Memory B cell (primary cell): Measurements from ENCODE around the gene DTD2.

Experiments used
- ATAC-seq: fragments of 150-1000 bp; cut with Tn5 transposase; 2 replicates; pipeline ENCODE4 v1.10.0; 2021; ENCODE audit warnings: low read depth, mild to moderate bottlenecking, moderate library complexity
- DNase-seq, 2 donors: peaks; one replicate each; pipeline ENCODE4 v3.0.0; 2022; ENCODE audit warnings: low spot score in 2 of 2
- H3K27ac Mint-ChIP-seq: one replicate; pipeline ENCODE4 v1.8.0; 2022; ENCODE audit warnings: mild to moderate bottlenecking, moderate library complexity, mixed read lengths
- H3K27me3 Mint-ChIP-seq: one replicate; pipeline ENCODE4 v1.8.0; 2022; ENCODE audit warnings: mixed read lengths
- H3K36me3 Mint-ChIP-seq: one replicate; pipeline ENCODE4 v1.8.0; 2022; ENCODE audit warnings: mild to moderate bottlenecking, mixed read lengths
- H3K4me1 Mint-ChIP-seq: one replicate; pipeline ENCODE4 v1.8.0; 2022; ENCODE audit warnings: mixed read lengths
- H3K4me3 Mint-ChIP-seq: one replicate; pipeline ENCODE4 v1.8.0; 2022; ENCODE audit warnings: mild to moderate bottlenecking, moderate library complexity, mixed read lengths
- H3K9me3 Mint-ChIP-seq: one replicate; pipeline ENCODE4 v1.8.0; 2022; ENCODE audit warnings: mixed read lengths

DTD2 gene

DNA sequence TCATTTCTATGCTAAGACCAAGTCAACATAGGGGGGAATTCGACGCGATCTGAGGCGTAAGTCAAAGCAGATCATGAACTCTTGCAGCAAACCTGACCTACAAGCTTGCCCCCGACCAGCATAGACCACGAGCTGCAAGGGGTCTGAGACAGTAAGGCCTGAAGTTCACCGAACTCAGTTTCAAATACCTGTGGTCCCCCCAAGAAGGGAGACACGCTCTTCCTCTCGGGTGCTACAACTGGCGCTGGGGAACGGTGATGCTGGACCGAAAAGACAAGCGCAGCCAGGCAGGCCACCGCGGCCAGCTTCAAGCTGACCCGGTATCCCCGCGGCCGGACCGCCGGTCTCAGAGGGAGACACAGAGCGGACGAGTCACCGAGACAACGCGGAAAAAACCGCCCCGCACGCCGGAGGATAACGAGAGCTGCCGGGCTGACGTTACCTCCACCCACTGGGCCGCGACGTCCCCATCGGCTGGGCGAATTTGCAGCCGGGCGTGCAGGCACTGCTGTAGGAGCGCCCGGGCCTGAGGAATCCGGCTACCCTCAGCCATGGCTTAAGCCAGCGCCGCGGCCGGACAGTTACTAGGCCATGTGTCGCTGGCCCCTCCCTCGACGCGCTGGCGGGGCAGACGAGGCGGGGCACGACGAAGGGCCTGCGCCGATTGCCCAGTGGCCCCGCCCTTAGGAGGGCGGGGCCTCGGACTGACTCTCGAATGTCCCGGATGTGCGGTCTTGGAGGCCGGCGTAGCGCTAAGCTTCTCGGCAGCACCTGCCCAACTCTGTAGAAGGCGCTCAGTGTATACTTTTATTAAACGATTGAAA lies at the start of gene DTD2:
Gene DTD2 (minus strand): TSS at position 666 of the 824 bp plus-strand sequence. CDS start 113 bp downstream, at position 553.
- DNase-seq, result peak; percentile 83 to 88
- H3K9me3 Mint-ChIP-seq, result no peaks in the 10 kb centered on the region
- H3K4me3 Mint-ChIP-seq, result peak within 1 kb of the TSS; percentile 96
- no peaks in the 10 kb centered on the region for H3K27me3 Mint-ChIP-seq
- H3K27ac Mint-ChIP-seq, result peak within 1 kb of the TSS; percentile 89
- H3K36me3 Mint-ChIP-seq, result no peaks in the 10 kb centered on the region
- H3K4me1 Mint-ChIP-seq, result peaks cover 17% of the 10 kb centered on the region
- peak; percentile 97 for ATAC-seq

DNA sequence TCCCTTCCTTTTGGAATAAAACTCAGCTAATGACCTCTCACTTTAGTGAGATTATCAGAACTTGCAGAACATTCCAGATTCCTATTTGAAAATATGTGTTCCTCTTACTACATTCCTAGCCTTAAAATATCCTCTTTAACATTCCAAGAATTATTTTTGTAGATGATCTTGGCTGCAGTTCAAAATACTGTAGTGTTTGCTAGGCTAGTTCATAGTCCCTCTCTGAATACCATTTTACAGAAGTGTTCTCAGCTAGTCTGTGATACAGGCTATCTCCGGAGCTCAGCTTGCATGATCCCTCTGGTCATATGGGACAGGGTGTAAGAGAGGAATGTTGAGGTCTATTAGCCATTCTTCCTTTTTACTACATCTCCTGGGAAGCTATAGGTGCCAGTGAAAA lies 48.1 kb upstream of the DTD2 start:
- H3K27me3 Mint-ChIP-seq, result no peaks in the 10 kb centered on the region
- no peaks in the 10 kb centered on the region for H3K4me1 Mint-ChIP-seq
- no peak overlapping the region for H3K4me3 Mint-ChIP-seq
- H3K27ac Mint-ChIP-seq, result no peak overlapping the region
- H3K9me3 Mint-ChIP-seq, result no peaks in the 10 kb centered on the region
- ATAC-seq (no peak), DNase-seq (no peak)
- H3K36me3 Mint-ChIP-seq, result no peaks in the 10 kb centered on the region

DNA sequence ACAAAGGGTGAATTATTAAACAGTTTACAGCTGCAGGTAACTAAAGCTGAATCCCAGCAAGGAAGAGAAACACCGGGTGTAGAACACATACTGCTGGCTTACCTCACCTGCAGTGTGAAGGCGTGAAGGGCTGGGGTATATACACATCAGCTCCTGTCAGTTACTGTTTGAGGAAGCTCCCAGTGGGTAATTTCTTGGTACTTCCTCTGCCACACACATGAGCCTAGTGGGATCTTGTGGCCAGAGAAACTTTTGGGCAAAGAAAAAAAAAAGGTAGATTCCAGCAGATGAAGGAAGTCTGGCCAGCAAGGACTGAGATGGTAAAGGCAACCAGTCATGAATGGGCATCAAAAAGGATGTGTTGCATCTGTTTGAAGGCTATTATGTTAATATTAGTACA lies 44.6 kb upstream of the DTD2 start:
- ATAC-seq (no peak), DNase-seq (no peak)
- H3K4me3 Mint-ChIP-seq, result no peak overlapping the region
- H3K36me3 Mint-ChIP-seq, result no peaks in the 10 kb centered on the region
- no peaks in the 10 kb centered on the region for H3K4me1 Mint-ChIP-seq
- no peak overlapping the region for H3K27ac Mint-ChIP-seq
- H3K9me3 Mint-ChIP-seq, result no peaks in the 10 kb centered on the region
- H3K27me3 Mint-ChIP-seq, result no peaks in the 10 kb centered on the region

DNA sequence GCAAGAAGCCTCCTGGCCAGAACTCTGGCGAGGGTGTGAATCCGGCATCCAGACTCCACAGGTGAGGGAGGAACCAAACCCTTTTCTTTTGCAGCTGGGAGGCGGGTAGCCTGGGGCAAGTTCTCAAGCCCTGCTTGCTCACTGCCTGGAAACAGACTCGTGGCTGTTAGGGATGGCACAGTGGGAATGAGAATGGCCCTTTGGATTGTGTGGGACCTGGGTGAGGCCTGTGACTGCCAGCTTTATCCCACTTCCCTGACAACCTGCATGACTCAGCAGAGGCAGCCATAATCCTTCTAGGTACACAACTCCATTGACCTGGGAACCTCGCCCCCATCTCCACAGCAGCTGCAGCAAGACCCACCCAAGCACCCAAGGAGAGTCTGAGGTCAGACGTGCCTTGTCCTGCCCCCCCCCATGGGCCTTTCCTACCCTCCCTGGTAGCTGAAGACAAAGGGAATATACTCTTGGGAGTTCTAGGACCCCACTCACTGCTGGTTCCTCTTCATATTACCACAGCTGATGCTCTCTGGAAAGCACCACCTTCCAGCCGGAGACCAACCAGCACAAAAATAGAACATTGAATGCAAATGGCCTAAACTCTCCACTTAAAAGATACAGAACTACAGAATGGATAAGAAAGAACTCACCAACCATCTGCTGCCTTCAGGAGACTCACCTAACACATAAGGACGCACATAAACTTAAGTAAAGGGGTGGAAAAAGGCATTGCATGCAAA lies 35.6 kb upstream of the DTD2 start:
- H3K4me3 Mint-ChIP-seq, result peak overlapping the region; percentile 62

DNA sequence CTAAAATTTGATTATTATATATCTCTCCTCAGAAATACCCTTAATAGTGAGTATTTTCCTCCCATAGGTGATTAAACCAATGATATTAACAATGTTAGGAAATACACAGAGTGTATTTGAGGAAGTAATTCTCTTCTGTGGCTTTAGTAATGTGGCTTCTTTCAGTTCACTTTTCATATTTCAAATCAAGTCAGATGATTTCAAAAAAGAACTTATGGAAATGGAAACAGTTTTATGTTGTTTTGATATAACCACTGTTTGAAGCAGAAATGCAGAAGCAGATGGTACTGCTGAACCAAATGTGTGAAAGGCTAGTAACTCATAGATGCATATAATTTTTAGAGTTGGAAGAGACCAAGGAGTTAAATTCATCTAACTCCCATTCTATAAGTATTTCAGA lies 32.4 kb upstream of the DTD2 start:
- Mint-ChIP-seq H3K36me3 (no peaks in the 10 kb centered on the region), H3K27ac (peak overlapping the region; percentile 29), H3K4me1 (peaks cover 44% of the 10 kb centered on the region), H3K9me3 (peaks cover 3% of the 10 kb centered on the region), H3K27me3 (no peaks in the 10 kb centered on the region), H3K4me3 (peak overlapping the region; percentile 12)
- ATAC-seq, result peak; percentile 84
- DNase-seq, result peak in 1 of 2 donors; percentile 14

More for the DNA sequence above, 35.6 kb upstream of the DTD2 start:
- peaks cover 2% of the 10 kb centered on the region for H3K27me3 Mint-ChIP-seq
- peak; percentile 23 for ATAC-seq
- peaks cover 5% of the 10 kb centered on the region for H3K9me3 Mint-ChIP-seq
- peaks cover 39% of the 10 kb centered on the region for H3K4me1 Mint-ChIP-seq
- no peak for DNase-seq
- peaks cover 5% of the 10 kb centered on the region for H3K36me3 Mint-ChIP-seq
- no peak overlapping the region for H3K27ac Mint-ChIP-seq

DNA sequence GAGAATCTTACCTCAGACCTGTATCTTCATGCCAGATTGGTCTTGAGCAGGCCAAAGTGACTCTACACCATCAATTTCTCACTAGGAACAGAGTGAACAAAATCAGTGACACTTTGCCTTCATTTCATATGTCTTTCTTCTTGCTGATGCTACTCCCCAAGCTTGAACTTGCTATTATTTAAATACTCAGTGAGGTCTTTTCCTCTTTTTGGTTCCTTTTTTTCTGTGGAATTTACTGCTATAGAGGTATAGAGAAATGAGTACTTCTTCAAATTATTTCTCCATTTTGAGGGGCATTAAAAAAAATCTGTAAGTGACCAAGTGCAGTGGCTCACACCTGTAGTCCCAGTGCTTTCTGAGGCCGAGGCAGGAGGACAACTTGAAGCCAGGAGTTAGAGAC lies 30.6 kb upstream of the DTD2 start, which contains the start of gene GPR33:
Gene GPR33 (minus strand): TSS at position 154 of the 400 bp plus-strand sequence. CDS start 4,074 bp downstream, outside the sequence.
- Mint-ChIP-seq H3K9me3 (peaks cover 3% of the 10 kb centered on the region), H3K4me1 (peaks cover 36% of the 10 kb centered on the region), H3K27ac (peak within 1 kb of the TSS; percentile 28), H3K27me3 (no peaks in the 10 kb centered on the region), H3K36me3 (no peaks in the 10 kb centered on the region), H3K4me3 (no peak within 1 kb of the TSS)
- ATAC-seq (peak; percentile 34), DNase-seq (no peak)

DNA sequence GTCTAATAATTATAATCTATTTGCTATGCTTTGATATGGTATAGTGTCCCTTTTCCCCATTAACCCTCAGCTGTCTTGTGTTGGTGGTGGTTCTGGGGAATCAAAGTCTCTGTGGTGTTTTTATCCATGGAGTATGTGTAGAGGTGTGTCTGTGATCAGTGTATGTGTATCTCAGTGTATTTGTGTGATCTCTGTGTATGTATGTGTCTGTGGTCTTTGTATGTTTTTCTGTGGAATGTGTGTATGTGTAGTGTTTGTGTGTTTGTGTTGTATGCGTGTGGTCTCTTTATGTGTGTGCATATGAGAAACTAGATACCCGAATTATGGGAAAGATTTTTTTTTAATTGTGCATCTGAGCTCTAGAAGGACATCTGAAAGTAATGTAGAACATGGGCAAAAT lies 29.5 kb upstream of the DTD2 start:
- Mint-ChIP-seq H3K4me3 (no peak overlapping the region), H3K9me3 (peaks cover 3% of the 10 kb centered on the region), H3K36me3 (no peaks in the 10 kb centered on the region), H3K27ac (no peak overlapping the region), H3K4me1 (peaks cover 31% of the 10 kb centered on the region), H3K27me3 (no peaks in the 10 kb centered on the region)
- DNase-seq, result no peak
- no peak for ATAC-seq

DNA sequence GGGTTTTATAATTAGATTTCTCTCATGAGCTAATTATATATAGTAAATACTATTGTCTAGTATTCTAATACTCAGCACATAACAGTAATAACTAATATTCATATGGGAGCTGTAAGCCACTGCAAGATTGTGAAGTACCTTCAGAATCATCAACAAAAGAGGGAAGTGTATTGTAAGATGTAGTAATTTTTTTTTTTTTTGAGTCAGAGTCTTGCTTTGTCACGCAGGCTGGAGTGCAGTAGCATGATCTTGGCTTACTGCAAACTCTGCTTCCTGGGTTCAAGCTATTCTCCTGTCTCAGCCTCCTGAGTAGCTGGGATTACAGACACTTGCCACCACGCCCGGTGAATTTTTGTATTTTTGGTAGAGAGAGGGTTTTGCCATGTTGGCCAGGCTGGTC lies 27.4 kb upstream of the DTD2 start:
- Mint-ChIP-seq H3K9me3 (peaks cover 3% of the 10 kb centered on the region), H3K4me1 (peaks cover 18% of the 10 kb centered on the region), H3K36me3 (no peaks in the 10 kb centered on the region), H3K27ac (no peak overlapping the region), H3K27me3 (no peaks in the 10 kb centered on the region), H3K4me3 (no peak overlapping the region)
- no peak for ATAC-seq
- DNase-seq, result no peak

DNA sequence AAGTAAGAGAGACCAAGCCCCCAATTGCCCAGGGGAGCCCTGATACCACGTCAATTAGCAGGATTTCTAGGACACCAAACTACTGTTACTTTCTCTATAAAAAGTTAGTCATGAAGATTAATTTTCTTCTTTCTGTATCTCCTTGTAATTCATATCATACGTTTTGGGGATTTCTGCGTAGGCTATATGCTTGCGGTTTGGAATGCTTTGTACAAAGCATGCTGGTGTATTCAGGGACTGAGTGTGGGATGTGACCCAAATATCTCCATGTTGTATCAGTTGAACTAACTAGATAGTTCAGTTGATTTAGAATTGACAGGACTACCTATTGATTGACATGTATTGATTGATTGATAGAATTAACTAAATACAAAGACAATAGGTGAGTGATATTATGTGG lies 22.9 kb upstream of the DTD2 start:
- H3K27ac Mint-ChIP-seq, result no peak overlapping the region

DNA sequence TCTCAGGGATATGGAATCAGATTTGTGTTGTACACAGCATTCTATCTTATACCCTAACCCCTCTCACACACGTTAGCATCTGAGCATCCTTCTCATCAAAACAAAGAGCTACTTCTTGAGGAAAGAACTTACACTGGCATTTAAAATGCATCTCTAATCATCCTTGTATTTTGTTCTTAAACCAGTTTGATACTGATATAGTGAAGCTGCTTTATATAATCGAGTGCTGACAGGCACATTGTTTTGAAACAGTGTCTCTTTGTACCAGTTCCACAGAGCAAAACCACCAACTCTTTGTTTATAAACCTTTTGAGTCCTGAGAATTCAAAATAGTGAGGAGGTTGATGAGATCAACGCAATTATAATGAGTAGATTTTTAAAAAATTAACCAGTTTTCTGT lies 21.7 kb upstream of the DTD2 start:
- H3K4me1 Mint-ChIP-seq, result peaks cover 7% of the 10 kb centered on the region
- DNase-seq (no peak), ATAC-seq (no peak)
- peaks cover 1% of the 10 kb centered on the region for H3K27me3 Mint-ChIP-seq
- peaks cover 1% of the 10 kb centered on the region for H3K9me3 Mint-ChIP-seq
- peaks cover under 1% of the 10 kb centered on the region for H3K36me3 Mint-ChIP-seq
- H3K4me3 Mint-ChIP-seq, result no peak overlapping the region
- H3K27ac Mint-ChIP-seq, result no peak overlapping the region

More for the DNA sequence above, 22.9 kb upstream of the DTD2 start:
- no peaks in the 10 kb centered on the region for H3K36me3 Mint-ChIP-seq
- no peak overlapping the region for H3K4me3 Mint-ChIP-seq
- DNase-seq, result no peak
- ATAC-seq, result no peak
- no peaks in the 10 kb centered on the region for H3K27me3 Mint-ChIP-seq
- H3K4me1 Mint-ChIP-seq, result peaks cover 7% of the 10 kb centered on the region
- H3K9me3 Mint-ChIP-seq, result no peaks in the 10 kb centered on the region

DNA sequence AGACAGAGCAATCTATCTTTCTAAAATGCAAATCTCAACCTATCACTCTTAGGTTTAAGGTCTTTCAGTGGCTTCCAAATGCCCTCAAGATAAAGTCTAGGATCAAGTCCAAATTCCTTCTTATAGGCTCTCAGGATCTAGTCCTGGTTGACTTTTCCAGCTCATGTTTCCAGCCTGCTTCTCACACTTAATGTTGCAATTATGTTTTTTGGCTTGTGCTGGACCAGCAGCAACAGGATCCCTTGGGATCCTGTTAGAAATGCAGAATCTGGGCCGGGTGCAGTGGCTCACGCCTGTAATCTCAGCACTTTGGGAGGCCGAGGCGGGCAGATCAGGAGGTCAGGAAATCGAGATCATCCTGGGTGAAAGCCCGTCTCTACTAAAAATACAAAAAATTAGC lies 19.9 kb upstream of the DTD2 start:
- ATAC-seq, result no peak
- no peak overlapping the region for H3K4me3 Mint-ChIP-seq
- H3K36me3 Mint-ChIP-seq, result peaks cover 2% of the 10 kb centered on the region
- no peak overlapping the region for H3K27ac Mint-ChIP-seq
- H3K27me3 Mint-ChIP-seq, result peaks cover 1% of the 10 kb centered on the region
- DNase-seq, result no peak
- peaks cover 2% of the 10 kb centered on the region for H3K9me3 Mint-ChIP-seq
- peaks cover 7% of the 10 kb centered on the region for H3K4me1 Mint-ChIP-seq

DNA sequence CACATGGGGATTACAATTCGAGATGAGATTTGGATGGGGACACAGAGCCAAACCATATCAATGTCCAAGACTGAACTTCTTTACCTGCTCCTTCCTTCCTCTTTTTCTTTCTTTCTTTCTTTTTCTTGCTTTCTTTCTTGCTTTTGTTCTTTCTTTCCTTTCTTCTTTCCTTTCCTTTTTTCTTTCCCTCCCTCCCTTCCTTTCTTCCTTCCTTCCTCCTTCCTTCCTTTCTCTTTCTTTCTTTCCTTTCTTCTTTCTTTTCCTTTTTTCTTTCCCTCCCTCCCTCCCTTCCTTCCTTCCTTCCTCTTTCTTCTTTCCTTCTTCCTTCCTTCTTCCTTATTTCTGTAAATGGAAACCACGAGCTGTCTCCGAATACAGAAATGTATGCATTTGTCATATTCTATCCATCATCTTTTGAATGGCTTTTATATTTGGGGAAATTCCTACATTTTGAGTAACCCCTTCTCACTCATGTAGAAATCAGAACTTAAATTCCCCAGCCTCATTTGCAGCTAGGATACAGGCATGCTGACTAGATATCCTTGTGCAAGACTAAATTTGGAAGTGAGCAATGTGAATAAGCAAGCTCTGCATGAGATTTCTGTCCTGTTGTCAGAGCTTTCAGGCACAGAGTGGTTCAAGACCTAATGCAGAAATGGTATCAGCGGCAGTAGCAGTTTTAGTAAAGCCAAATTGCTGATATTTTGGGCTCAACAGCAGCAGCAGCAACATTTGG lies 19.0 kb upstream of the DTD2 start:
- H3K27ac Mint-ChIP-seq, result no peak overlapping the region

DNA sequence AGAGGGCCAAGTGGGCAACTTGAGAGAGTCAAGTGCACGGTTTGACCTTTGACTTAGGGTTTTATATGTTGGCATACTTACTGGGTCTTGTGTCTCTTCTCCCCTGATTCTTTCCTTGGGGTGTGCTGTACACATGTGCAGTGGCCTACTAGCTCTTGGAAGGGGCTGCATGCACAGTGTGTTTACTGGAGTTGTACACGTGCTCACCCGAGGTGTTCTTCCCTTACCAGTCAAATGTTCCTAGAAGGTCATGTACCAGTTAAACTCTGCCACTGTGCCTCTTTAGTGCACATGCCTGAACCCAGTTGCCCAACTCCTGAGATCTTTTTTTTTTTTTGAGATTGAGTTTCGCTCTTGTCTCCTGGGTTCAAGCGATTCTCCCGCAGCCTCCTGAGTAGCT lies 9.2 kb upstream of the DTD2 start:
- Mint-ChIP-seq H3K27ac (no peak overlapping the region), H3K4me3 (no peak overlapping the region), H3K9me3 (no peaks in the 10 kb centered on the region), H3K4me1 (peaks cover 5% of the 10 kb centered on the region), H3K27me3 (no peaks in the 10 kb centered on the region), H3K36me3 (no peaks in the 10 kb centered on the region)
- no peak for DNase-seq
- ATAC-seq, result no peak

More for the DNA sequence above, 19.0 kb upstream of the DTD2 start:
- no peak for ATAC-seq
- Mint-ChIP-seq H3K27me3 (peaks cover 3% of the 10 kb centered on the region), H3K9me3 (peaks cover 2% of the 10 kb centered on the region), H3K4me3 (no peak overlapping the region), H3K36me3 (peaks cover 2% of the 10 kb centered on the region), H3K4me1 (peaks cover 7% of the 10 kb centered on the region)
- DNase-seq, result no peak

DNA sequence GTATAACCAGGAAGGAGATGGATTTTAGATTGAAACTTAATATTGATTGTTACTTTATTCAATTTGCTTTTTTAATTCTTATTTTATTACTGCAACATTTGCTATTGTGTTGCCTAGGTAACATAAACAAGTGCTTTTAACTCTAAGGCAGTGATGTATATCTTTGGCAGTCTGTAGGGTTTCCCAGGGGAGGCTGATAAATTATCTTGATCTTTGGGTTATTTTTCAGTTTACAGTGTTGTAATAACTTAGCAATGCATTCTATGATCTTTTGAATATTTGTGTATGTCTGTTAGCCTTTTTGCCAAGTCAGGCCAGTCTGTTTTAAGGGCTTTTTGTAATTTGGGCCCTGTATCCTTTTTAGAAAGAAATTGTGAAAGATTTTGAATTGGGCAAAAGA lies 7.8 kb upstream of the DTD2 start:
- H3K27me3 Mint-ChIP-seq, result no peaks in the 10 kb centered on the region
- H3K27ac Mint-ChIP-seq, result no peak overlapping the region
- ATAC-seq (no peak), DNase-seq (no peak)
- H3K36me3 Mint-ChIP-seq, result no peaks in the 10 kb centered on the region
- no peak overlapping the region for H3K4me3 Mint-ChIP-seq
- H3K9me3 Mint-ChIP-seq, result no peaks in the 10 kb centered on the region
- peaks cover 7% of the 10 kb centered on the region for H3K4me1 Mint-ChIP-seq
